CD14-positive monocyte (primary cell): ENCODE measurements around the gene HCFC2. TPM values are rescaled to one million over a fixed set of nuclear protein-coding genes. Genes with fewer than 3 reads are reported as not detected.
A peak's percentile ranks its signal among the peaks of the same experiment; 100 is the strongest.

Experiments
- DNase-seq, 3 donors: peaks; one replicate each; pipeline ENCODE4 v3.0.0-alpha.2; 2011 to 2022
- H2AFZ ChIP-seq: 2 replicates; pipeline ENCODE4 v1.6.0; 2012; ENCODE audit warnings: mild to moderate bottlenecking, low read depth, low read length, inconsistent platforms; ENCODE audit not compliant: insufficient read depth, poor library complexity, severe bottlenecking
- H3K27ac ChIP-seq, 2 donors: 1 replicate in 1 of 2; 2 replicates in 1 of 2; pipeline ENCODE4 v1.5.1; 2012 to 2013; ENCODE audit warnings: low read length in 2 of 2, control low read depth in 1 of 2, inconsistent platforms in 1 of 2, low read depth in 1 of 2, mild to moderate bottlenecking in 1 of 2
- H3K27me3 ChIP-seq, 2 donors: one replicate each; pipeline versions ENCODE4 v1.6.0 to v1.6.1; 2011 to 2013; ENCODE audit warnings: low read length in 2 of 2; ENCODE audit not compliant: control insufficient read depth in 2 of 2, insufficient read depth in 2 of 2
- H3K36me3 ChIP-seq, 2 donors: replicated peaks in 1 of 2; 1 replicate in 1 of 2; 2 replicates in 1 of 2; pipeline versions ENCODE4 v1.5.1 to v1.6.1; 2012 to 2013; ENCODE audit warnings: low read length in 2 of 2, control low read depth in 1 of 2, inconsistent platforms in 1 of 2, mild to moderate bottlenecking in 1 of 2; ENCODE audit not compliant: insufficient read depth in 2 of 2, control insufficient read depth in 1 of 2
- H3K4me1 ChIP-seq, 2 donors: 1 replicate in 1 of 2; 2 replicates in 1 of 2; pipeline versions ENCODE4 v1.5.1 to v1.6.1; 2012 to 2013; ENCODE audit warnings: low read length in 2 of 2, control low read depth in 1 of 2, inconsistent platforms in 1 of 2, mild to moderate bottlenecking in 1 of 2, moderate library complexity in 1 of 2; ENCODE audit not compliant: insufficient read depth in 2 of 2, control insufficient read depth in 1 of 2
- H3K4me2 ChIP-seq: replicated peaks from 2 replicates; pipeline ENCODE3; 2012; ENCODE audit warnings: low read length, moderate library complexity, mild to moderate bottlenecking; ENCODE audit not compliant: poor library complexity, severe bottlenecking; ENCODE audit errors: extremely low read depth
- H3K4me3 ChIP-seq, 3 experiments: fragments of 200-600 bp in 1 of 3; sonication (generic) in 1 of 3; replicated peaks in 1 of 3; 1 replicate in 2 of 3; 2 replicates in 1 of 3; pipeline ENCODE4 v1.5.1; 2011 to 2013; ENCODE audit warnings: low read length in 3 of 3, mild to moderate bottlenecking in 3 of 3, control low read depth in 2 of 3, low read depth in 2 of 3, inconsistent platforms in 1 of 3, moderate library complexity in 1 of 3
- H3K79me2 ChIP-seq: 2 replicates; pipeline ENCODE4 v1.6.0; 2012; ENCODE audit warnings: mild to moderate bottlenecking, control low read depth, inconsistent platforms, low read length, moderate library complexity; ENCODE audit not compliant: insufficient read depth
- H3K9ac ChIP-seq: 2 replicates; pipeline ENCODE4 v1.6.0; 2017; ENCODE audit warnings: low read length, mild to moderate bottlenecking; ENCODE audit not compliant: insufficient read depth, poor library complexity, severe bottlenecking
- H3K9me3 ChIP-seq, 2 donors: replicated peaks in 1 of 2; 1 replicate in 1 of 2; 2 replicates in 1 of 2; pipeline versions ENCODE4 v1.5.1 to v1.6.1; 2012 to 2013; ENCODE audit warnings: low read length in 2 of 2, control low read depth in 1 of 2; ENCODE audit not compliant: control insufficient read depth in 1 of 2, insufficient read depth in 1 of 2
- H4K20me1 ChIP-seq: 2 replicates; pipeline ENCODE4 v1.6.0; 2012; ENCODE audit warnings: mild to moderate bottlenecking, low read length, control low read depth, moderate library complexity; ENCODE audit not compliant: insufficient read depth
- H3K27ac Mint-ChIP-seq, 7 donors: one replicate each; pipeline ENCODE4 v1.8.0; 2020; ENCODE audit warnings: mild to moderate bottlenecking in 7 of 7, mixed read lengths in 7 of 7, moderate library complexity in 6 of 7, inconsistent platforms in 2 of 7
- H3K27me3 Mint-ChIP-seq, 3 donors: one replicate each; pipeline ENCODE4 v1.8.0; 2021 to 2022; ENCODE audit warnings: low read depth in 3 of 3, mild to moderate bottlenecking in 3 of 3, mixed read lengths in 3 of 3, moderate library complexity in 3 of 3, inconsistent platforms in 1 of 3
- H3K36me3 Mint-ChIP-seq, 2 donors: one replicate each; pipeline ENCODE4 v1.8.0; 2020; ENCODE audit warnings: mixed read lengths in 2 of 2, inconsistent platforms in 1 of 2, mild to moderate bottlenecking in 1 of 2
- H3K4me1 Mint-ChIP-seq: one replicate; pipeline ENCODE4 v1.8.0; 2020; ENCODE audit warnings: mild to moderate bottlenecking, mixed read lengths
- H3K4me3 Mint-ChIP-seq, 2 donors: one replicate each; pipeline ENCODE4 v1.8.0; 2020; ENCODE audit warnings: mild to moderate bottlenecking in 2 of 2, mixed read lengths in 2 of 2, moderate library complexity in 1 of 2
- H3K9me3 Mint-ChIP-seq, 7 donors: one replicate each; pipeline ENCODE4 v1.8.0; 2020 to 2022; ENCODE audit warnings: mixed read lengths in 7 of 7, mild to moderate bottlenecking in 6 of 7, moderate library complexity in 6 of 7, inconsistent platforms in 2 of 7
- CTCF ChIP-seq: fragments of 200-600 bp; IDR thresholded peaks from one replicate; pipeline ENCODE4 v1.8.0; 2022; ENCODE audit warnings: antibody characterized with exemption, mild to moderate bottlenecking
- WGBS: methylation state at CpG from one replicate; pipeline ENCODE4 v1.1.5; 2013; ENCODE audit warnings: missing lambda C conversion rate; ENCODE audit not compliant: insufficient coverage; 5-methylcytosine and 5-hydroxymethylcytosine counted together
- intact Hi-C, 2 donors: fragments of 100-400 bp; cut with micrococcal nuclease; formaldehyde crosslinking; loops; one replicate each; pipeline versions ENCODE4 v1.15.0 to v1.15.1; 2023
- polyA plus RNA-seq, 3 donors: library from polyadenylated mRNA; depleted of rRNA in 1 of 3; unstranded in 2 of 3; stranded (reverse) in 1 of 3; fragments of 300-500 nt in 2 of 3; fragments of >200 nt in 1 of 3; fragmentation: Illumina TruSeq in 2 of 3; gene quantifications; 1 replicate in 2 of 3; 2 replicates in 1 of 3; pipeline ENCODE4 v1.2.3, GENCODE V29; 2012 to 2021

HCFC2 gene
- polyA plus RNA-seq, 3 donors: 3.3 to 8.7 (median 4.3) TPM

- Histone ChIP-seq H3K79me2 (peaks cover 23% of the 10 kb centered on the region), H2AFZ (peak overlapping the region; percentile 100), H3K36me3 (peaks cover 15 to 21% of the 10 kb centered on the region in 2 donors), H3K9ac (peak overlapping the region; percentile 81), H3K9me3 (no peaks in the 10 kb centered on the region), H3K4me1 (peaks cover 14 to 22% of the 10 kb centered on the region in 2 donors), H3K4me2 (peak overlapping the region; percentile 86), H3K27ac (peak overlapping the region in 1 of 2 donors; percentile 82), H3K27me3 (peaks cover 0 to 8% of the 10 kb centered on the region in 2 donors), H3K4me3 (peak overlapping the region; percentile 57 to 96 (median 95)), H4K20me1 (peaks cover 5% of the 10 kb centered on the region)
- under 1% methylated on average over 33 of the region's 41 CpGs for WGBS
- peak overlapping the region; percentile 93 to 95 for H3K4me3 Mint-ChIP-seq
- H3K9me3 Mint-ChIP-seq: peaks cover 0 to 2% (median 0%) of the 10 kb centered on the region in 7 donors
- H3K4me1 Mint-ChIP-seq: peaks cover 23% of the 10 kb centered on the region
- peaks cover 8 to 19% (median 12%) of the 10 kb centered on the region in 3 donors for H3K27me3 Mint-ChIP-seq
- no peak for TF ChIP-seq CTCF
- intact Hi-C loops: loop anchor here (5.0 to 10.0 kb wide), 3 partner anchors 42 to 130 kb away; partner anchors contain the start of genes NFYB (in 2 of the 2) and HSP90B1 (in 1 of the 2)
- no peak for DNase-seq
- peak overlapping the region; percentile 85 to 94 (median 90) for H3K27ac Mint-ChIP-seq
- H3K36me3 Mint-ChIP-seq: peaks cover 18 to 21% of the 10 kb centered on the region in 2 donors
Measured at GRCh38 chr12:104064842-104065427, 604 bp downstream of the HCFC2 start.

- no peaks in the 10 kb centered on the region for H3K27me3 Mint-ChIP-seq
- no peaks in the 10 kb centered on the region for H3K27me3 ChIP-seq
- peaks cover 35 to 56% of the 10 kb centered on the region in 2 donors for H3K36me3 ChIP-seq
- intact Hi-C loops: no loop called here
- H3K27ac ChIP-seq: no peak overlapping the region
- no peak for TF ChIP-seq CTCF
- no peak overlapping the region for H3K4me3 ChIP-seq
- no peak for DNase-seq
- H3K4me1 ChIP-seq: no peaks in the 10 kb centered on the region
- no peaks in the 10 kb centered on the region for H4K20me1 ChIP-seq
- WGBS: 100% methylated on average over 2 of the region's 2 CpGs
- no peak overlapping the region for H3K4me2 ChIP-seq
- H3K9me3 ChIP-seq: no peaks in the 10 kb centered on the region
- no peak overlapping the region for H2AFZ ChIP-seq
- H3K79me2 ChIP-seq: peaks cover 4% of the 10 kb centered on the region
- peaks cover 3% of the 10 kb centered on the region for H3K4me1 Mint-ChIP-seq
- no peak overlapping the region for H3K9ac ChIP-seq
- H3K9me3 Mint-ChIP-seq: peaks cover 0 to 2% (median 2%) of the 10 kb centered on the region in 7 donors
- no peak overlapping the region for H3K4me3 Mint-ChIP-seq
- H3K36me3 Mint-ChIP-seq: peaks cover 48 to 69% of the 10 kb centered on the region in 2 donors
- peak overlapping the region in 1 of 7 donors; percentile 77 for H3K27ac Mint-ChIP-seq
Measured at GRCh38 chr12:104072099-104072498, 7.8 kb downstream of the HCFC2 start.
